Stimulated activated CD8-positive, alpha-beta memory T cell treated with anti-CD3 and anti-CD28 coated beads, Interleukin-15, amount 100 ng/mL, for 48 hours (primary cell): ENCODE data around the gene ACSS1.

Source experiments
- DNase-seq, 2 donors: peaks; one replicate each; pipeline ENCODE4 v3.0.0-alpha.2; 2020; ENCODE audit warnings: low read depth in 2 of 2

Gene ACSS1

DNA sequence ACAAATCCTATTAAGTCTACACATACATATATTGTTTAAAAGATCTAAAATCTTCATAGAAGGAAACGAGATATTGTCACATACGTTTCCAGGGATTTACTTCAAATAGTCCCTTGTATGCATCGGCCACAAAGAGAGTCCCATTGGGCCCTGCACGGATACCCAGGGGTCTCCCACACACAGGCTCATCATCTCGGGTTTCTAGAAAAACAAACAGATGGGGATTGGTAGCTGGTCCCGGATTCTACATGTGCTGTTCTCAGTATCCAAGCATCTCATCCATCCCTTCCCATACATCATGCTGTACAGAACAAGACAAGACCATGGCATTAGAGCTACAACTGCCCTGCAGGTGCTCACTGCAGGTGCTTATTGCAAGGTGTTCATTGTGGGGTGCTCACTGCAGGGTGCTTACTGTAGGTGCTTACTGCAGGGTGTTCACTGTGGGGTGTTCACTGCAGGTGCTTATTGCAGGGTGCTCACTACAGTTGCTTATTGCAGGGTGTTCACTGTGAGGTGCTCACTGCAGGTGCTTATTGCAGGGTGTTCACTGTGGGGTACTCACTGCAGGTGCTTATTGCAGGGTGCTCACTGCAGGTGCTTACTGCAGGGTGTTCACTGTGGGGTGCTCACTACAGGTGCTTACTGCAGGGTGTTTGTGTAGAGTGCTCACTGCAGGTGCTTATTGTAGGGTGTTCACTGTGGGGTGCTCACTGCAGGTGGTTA, 86.4 kb downstream of the ACSS1 start:
- no peak for DNase-seq

GRCh38 chr20:24970754-24971153, 87.2 kb downstream of the ACSS1 start:
- no peak for DNase-seq

GRCh38 chr20:24970030-24970553, 87.8 kb downstream of the ACSS1 start:
- DNase-seq: no peak

DNA sequence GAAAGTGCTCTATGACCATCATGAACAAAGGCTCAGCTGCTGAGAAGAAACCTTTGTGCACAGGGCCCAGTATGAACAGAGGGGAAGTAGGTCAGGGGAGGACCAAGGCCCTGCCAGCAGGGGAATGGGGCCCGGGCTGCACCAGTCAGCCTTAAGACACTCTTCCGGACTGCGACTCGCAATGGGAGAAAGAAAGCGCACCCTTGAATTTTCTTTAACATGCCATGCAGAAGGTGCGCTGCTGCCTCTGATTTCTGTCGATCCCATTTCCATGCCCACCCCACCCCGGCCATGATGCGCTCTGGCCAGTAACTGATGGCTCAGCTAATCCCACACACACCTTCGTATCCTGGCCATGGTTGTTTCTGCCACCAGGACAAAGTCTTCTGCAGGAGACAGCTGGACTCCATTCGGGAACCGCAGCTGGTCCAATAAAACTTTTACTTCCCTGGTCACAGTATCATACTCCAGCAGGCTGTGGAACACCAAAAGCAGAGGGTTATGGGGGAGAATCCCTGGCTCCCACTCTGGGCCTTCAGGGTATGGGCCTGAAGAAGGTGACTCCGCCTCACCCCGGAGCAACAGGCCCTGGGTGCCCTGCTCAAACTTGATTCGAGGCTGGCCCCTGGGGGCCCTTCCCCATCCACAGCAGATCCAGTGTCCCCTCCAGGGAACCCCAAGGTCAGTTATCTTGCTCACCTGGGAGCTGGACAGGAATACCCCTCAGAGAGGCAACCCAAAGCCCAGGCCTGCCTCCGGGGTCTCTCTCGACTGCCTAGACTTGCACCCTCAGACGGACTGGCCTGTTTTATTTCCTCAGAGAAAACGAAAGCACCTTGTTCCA, 88.5 kb downstream of the ACSS1 start:
- no peak for DNase-seq

GRCh38 chr20:24968278-24968800, 89.6 kb downstream of the ACSS1 start:
- DNase-seq: no peak

GRCh38 chr20:24966317-24967012, 91.5 kb downstream of the ACSS1 start:
- DNase-seq: no peak

GRCh38 chr20:24965065-24965919, 92.6 kb downstream of the ACSS1 start:
- no peak for DNase-seq

DNA sequence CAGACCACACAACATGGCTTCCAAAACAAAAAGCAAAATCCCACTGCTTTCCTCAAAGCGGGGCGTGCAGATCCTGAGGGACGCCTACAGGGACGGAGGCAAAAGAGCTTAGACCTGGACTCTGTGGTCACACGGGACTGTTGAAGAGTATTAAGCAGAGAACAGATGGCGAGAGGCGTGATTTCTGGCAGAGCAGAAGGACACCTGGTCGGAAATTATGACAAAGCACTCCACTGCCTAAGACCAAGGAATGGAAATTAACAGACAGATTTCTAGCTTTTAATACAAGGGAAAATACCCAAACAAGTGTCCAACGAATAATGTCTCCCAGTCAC, 93.5 kb downstream of the ACSS1 start:
- DNase-seq: no peak

GRCh38 chr20:24963672-24964505, 94.0 kb downstream of the ACSS1 start:
- no peak for DNase-seq

GRCh38 chr20:24962510-24962909, 95.4 kb downstream of the ACSS1 start:
- DNase-seq: no peak

GRCh38 chr20:24962182-24962492, 95.8 kb downstream of the ACSS1 start:
- DNase-seq: no peak

DNA sequence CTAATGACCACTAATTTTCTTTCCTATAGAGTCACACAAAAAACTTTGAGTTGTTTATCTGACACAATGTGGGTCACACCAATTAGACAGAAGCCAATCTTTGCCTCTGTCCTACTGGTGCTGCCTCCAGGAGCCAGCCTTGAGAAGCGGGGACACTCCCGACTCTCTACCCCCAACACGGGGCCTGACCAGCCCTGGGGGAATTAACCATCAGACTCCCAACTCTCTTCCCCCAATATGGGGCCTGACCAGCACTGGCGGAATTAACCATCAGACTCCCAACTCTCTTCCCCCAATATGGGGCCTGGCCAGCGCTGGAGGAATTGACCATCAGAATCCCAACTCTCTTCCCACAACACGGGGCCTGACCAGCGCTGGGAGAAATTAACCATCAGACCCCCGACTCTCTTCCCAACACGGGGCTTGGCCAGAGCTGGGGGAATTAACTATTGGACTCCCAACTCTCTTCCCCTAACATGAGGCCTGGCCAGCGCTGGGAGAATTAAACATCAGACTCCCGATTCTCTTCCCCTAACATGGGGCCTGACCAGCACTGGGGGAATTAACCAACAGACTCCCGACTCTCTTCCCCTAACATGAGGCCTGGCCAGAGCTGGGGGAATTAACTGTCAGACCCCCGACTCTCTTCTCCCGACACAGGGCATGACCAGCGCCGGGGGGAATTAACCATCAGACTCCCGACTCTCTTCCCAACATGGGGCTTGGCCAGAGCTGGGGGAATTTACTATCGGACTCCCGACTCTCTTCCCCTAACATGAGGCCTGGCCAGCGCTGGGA, 96.4 kb downstream of the ACSS1 start:
- DNase-seq: no peak

GRCh38 chr20:24960861-24961260, 97.1 kb downstream of the ACSS1 start:
- DNase-seq: no peak

DNA sequence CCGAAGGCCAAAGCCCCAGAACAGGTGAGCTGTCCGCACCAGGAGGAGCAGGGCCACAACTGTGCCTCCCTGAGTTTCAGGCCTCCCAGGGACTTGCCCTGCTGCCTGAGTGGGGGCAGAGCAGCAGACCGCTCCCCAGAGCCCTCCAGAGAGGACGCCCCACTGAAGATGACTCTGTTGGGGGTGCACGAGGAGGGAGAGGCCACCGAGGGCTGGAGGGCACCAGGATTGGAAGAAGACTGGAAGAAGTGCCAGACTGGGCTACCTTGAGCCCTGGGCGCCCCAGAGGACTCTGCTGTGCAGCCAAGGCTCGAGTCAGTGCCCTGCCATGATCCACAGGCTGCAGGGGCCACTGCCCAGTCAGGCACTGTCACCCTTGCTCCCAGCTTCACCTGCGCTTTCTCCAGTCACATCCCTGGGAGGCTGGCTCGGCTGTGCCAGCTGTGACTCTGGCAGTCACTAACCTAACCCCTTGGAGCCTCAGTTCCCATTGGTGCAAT, 97.6 kb downstream of the ACSS1 start:
- DNase-seq: no peak

GRCh38 chr20:24959591-24960301, 98.2 kb downstream of the ACSS1 start:
- DNase-seq: no peak

GRCh38 chr20:24958506-24959385, 99.2 kb downstream of the ACSS1 start:
- no peak for DNase-seq

GRCh38 chr20:24957326-24958016, 100.5 kb downstream of the ACSS1 start:
- DNase-seq: no peak
